Measurements from ENCODE around the gene SFMBT2. TPM values are rescaled to one million over a fixed set of nuclear protein-coding genes. Genes with fewer than 3 reads are reported as not detected.

SFMBT2 gene
- total and polyA plus RNA-seq, 2 of the 13 experiments (the other 11 are each of a cell fraction or from before 2014, with no cell fraction given): 0.01 to 0.02 TPM

DNA sequence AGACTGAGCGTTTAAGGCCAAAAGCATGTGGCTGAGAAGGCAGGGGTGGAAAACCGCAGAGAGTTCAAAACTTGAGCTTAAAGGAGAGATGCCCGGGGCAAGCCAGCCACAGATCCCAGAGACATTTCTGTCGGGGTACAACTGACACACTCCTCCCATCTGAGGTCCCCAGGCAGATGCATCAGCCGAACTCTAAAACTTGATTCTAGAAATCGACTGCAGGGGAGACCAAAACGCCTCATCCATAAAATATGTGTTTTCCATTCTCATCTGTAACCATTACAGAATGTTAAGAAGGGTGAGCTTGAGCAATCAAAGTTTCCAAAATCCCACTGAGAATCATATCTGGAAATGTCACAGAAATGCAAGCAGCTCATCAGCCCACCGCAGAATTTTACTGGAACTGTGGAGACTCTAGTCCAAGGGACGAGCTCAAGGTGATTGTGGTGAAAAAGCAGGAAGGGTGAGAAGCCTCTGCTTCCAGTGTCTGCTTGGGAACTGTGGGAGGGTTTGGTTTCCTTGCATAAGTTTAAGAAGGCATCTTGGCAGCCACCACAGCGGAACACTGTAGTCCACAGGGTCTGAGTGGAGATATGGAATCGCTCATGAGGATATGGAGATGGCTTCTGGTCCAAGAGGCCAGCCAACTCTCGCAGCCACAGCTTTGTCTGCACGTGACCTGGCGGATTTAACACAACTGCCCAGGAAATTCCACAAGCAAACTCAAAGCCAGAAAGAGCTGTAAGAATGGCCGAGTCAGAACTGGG, 249.2 kb downstream of the SFMBT2 start:
- Histone ChIP-seq H2AFZ (ENCODE audit: low read length) (no peak overlapping the region), H3K36me3 (replicated peaks in 1 of 2; ENCODE audit: control insufficient read depth in 1 of 2, insufficient read depth in 2 of 2, low read length in 2 of 2) (no peaks in the 10 kb centered on the region), H3K79me2 (ENCODE audit: insufficient read depth, low read length) (no peaks in the 10 kb centered on the region), H4K20me1 (ENCODE audit: insufficient read depth, low read length) (no peaks in the 10 kb centered on the region), H3K4me3 (replicated peaks in 1 of 3; ENCODE audit: insufficient read depth in 1 of 3, low read depth in 2 of 3, low read length in 3 of 3) (no peak overlapping the region), H3K9me3 (ENCODE audit: low read length) (no peaks in the 10 kb centered on the region), H3K27ac (ENCODE audit: extremely low read length, insufficient read depth, low read length) (no peak overlapping the region), H3K4me1 (ENCODE audit: insufficient read depth, low read length) (no peaks in the 10 kb centered on the region), H3K27me3 (ENCODE audit: control insufficient read depth in 1 of 2, insufficient read depth in 2 of 2, low read length in 2 of 2) (peaks cover 0 to 7% of the 10 kb centered on the region in 2 experiments; a peak in 2 of 5 replicates), H3K9ac (ENCODE audit: insufficient read depth, low read depth, low read length) (no peak overlapping the region), H3K4me2 (ENCODE audit: low read depth, low read length) (no peak overlapping the region)
- no peak for DNase-seq (ENCODE audit: low spot score)
- no peak for TF ChIP-seq RXRB (CRISPR knock-in tag; IDR thresholded peaks at IDR 0.05; ENCODE audit: borderline replicate concordance)
- TF ChIP-seq ZNF629 (CRISPR knock-in tag; conservative IDR thresholded peaks at IDR 0.05): no peak
- BruUV-seq (replicated peaks): no TSS peak
- POLR2A ChIA-PET: no interaction called here
- ATAC-seq: no peak
- CTCF ChIA-PET (ENCODE audit: low intra/inter-chr PET ratio, low total read pairs): no interaction called here
- FAIRE-seq: no peak
- in situ Hi-C loops (cut with HindIII; ENCODE audit: extremely low pct_ligation_motif_present, low pct_unique_long_range_greater_than_20kb): no loop called here
- whole genome bisulfite sequencing (ENCODE audit: low lambda C conversion rate): 8% methylated on average over 15 of the region's 15 CpGs
- intact Hi-C loops (cut with micrococcal nuclease; ENCODE audit: unreplicated experiment): no loop called here

DNA sequence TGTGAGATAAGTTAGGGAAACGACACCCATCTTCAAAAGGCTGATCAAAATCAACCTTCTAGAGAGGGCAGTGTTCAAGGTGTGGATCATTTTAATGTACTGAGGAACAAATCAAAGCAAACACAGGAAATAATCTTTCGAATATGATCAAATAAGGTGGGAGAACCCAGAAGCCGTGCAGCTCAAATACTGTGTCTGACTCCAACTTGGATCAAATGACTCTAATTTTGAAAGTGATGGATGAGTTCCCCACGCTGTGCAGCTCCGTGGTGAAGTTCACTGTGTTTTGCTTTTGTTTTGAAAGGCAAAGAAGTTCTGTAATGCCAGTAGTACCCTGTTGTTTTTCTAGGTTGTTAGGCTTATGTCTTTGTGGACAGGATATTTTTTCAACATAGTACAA, 250.9 kb downstream of the SFMBT2 start:
- H3K36me3 ChIP-seq (replicated peaks in 1 of 2; ENCODE audit: control insufficient read depth in 1 of 2, insufficient read depth in 2 of 2, low read length in 2 of 2): no peaks in the 10 kb centered on the region
- WGBS (ENCODE audit: low lambda C conversion rate): 1% methylated on average over 5 of the region's 5 CpGs
- H3K9me3 ChIP-seq (ENCODE audit: low read length): no peaks in the 10 kb centered on the region
- H3K9ac ChIP-seq (ENCODE audit: insufficient read depth, low read depth, low read length): no peak overlapping the region
- POLR2A ChIA-PET: no interaction called here
- H3K27ac ChIP-seq (ENCODE audit: extremely low read length, insufficient read depth, low read length): no peak overlapping the region
- peaks cover 0 to 7% of the 10 kb centered on the region in 2 experiments; a peak in 2 of 5 replicates for H3K27me3 ChIP-seq (ENCODE audit: control insufficient read depth in 1 of 2, insufficient read depth in 2 of 2, low read length in 2 of 2)
- H3K4me1 ChIP-seq (ENCODE audit: insufficient read depth, low read length): no peaks in the 10 kb centered on the region
- FAIRE-seq (no peak), DNase-seq (ENCODE audit: low spot score) (no peak), ATAC-seq (no peak)
- intact Hi-C loops (cut with micrococcal nuclease; ENCODE audit: unreplicated experiment): no loop called here
- BruUV-seq (replicated peaks): no TSS peak
- H2AFZ ChIP-seq (ENCODE audit: low read length): no peak overlapping the region
- H3K79me2 ChIP-seq (ENCODE audit: insufficient read depth, low read length): no peaks in the 10 kb centered on the region
- CTCF ChIA-PET (ENCODE audit: low intra/inter-chr PET ratio, low total read pairs): no interaction called here
- no peak overlapping the region for H3K4me3 ChIP-seq (replicated peaks in 1 of 3; ENCODE audit: insufficient read depth in 1 of 3, low read depth in 2 of 3, low read length in 3 of 3)
- H3K4me2 ChIP-seq (ENCODE audit: low read depth, low read length): no peak overlapping the region
- in situ Hi-C loops (cut with HindIII; ENCODE audit: extremely low pct_ligation_motif_present, low pct_unique_long_range_greater_than_20kb): no loop called here
- no peaks in the 10 kb centered on the region for H4K20me1 ChIP-seq (ENCODE audit: insufficient read depth, low read length)
- TF ChIP-seq ETV5 (CRISPR knock-in tag; IDR thresholded peaks at IDR 0.05; ENCODE audit: borderline replicate concordance) (no peak), BRCA1 (CRISPR knock-in tag; IDR thresholded peaks at IDR 0.05) (no peak), ZNF776 (CRISPR knock-in tag; IDR thresholded peaks at IDR 0.05) (no peak), SUZ12 (IDR thresholded peaks at IDR 0.05; ENCODE audit: low read depth, low read length) (no peak), ZNF816 (CRISPR knock-in tag; IDR thresholded peaks at IDR 0.05; ENCODE audit: borderline replicate concordance) (no peak), MAZ (IDR thresholded peaks at IDR 0.05; ENCODE audit: borderline replicate concordance, low read depth, low read length) (no peak), MAZ (CRISPR knock-in tag; IDR thresholded peaks at IDR 0.05; ENCODE audit: low read depth) (no peak), RCOR2 (CRISPR knock-in tag; IDR thresholded peaks at IDR 0.05) (no peak), ZNF773 (CRISPR knock-in tag; IDR thresholded peaks at IDR 0.05; ENCODE audit: borderline replicate concordance) (no peak)
- TF ChIP-seq, protein P1, sequence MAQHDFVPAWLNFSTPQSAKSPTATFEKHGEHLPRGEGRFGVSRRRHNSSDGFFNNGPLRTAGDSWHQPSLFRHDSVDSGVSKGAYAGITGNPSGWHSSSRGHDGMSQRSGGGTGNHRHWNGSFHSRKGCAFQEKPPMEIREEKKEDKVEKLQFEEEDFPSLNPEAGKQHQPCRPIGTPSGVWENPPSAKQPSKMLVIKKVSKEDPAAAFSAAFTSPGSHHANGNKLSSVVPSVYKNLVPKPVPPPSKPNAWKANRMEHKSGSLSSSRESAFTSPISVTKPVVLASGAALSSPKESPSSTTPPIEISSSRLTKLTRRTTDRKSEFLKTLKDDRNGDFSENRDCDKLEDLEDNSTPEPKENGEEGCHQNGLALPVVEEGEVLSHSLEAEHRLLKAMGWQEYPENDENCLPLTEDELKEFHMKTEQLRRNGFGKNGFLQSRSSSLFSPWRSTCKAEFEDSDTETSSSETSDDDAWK (CRISPR knock-in tag; IDR thresholded peaks at IDR 0.05): no peak
- TF ChIP-seq, protein P2, sequence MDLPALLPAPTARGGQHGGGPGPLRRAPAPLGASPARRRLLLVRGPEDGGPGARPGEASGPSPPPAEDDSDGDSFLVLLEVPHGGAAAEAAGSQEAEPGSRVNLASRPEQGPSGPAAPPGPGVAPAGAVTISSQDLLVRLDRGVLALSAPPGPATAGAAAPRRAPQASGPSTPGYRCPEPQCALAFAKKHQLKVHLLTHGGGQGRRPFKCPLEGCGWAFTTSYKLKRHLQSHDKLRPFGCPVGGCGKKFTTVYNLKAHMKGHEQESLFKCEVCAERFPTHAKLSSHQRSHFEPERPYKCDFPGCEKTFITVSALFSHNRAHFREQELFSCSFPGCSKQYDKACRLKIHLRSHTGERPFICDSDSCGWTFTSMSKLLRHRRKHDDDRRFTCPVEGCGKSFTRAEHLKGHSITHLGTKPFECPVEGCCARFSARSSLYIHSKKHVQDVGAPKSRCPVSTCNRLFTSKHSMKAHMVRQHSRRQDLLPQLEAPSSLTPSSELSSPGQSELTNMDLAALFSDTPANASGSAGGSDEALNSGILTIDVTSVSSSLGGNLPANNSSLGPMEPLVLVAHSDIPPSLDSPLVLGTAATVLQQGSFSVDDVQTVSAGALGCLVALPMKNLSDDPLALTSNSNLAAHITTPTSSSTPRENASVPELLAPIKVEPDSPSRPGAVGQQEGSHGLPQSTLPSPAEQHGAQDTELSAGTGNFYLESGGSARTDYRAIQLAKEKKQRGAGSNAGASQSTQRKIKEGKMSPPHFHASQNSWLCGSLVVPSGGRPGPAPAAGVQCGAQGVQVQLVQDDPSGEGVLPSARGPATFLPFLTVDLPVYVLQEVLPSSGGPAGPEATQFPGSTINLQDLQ (CRISPR knock-in tag; IDR thresholded peaks at IDR 0.05): no peak
- TF ChIP-seq, protein P3, sequence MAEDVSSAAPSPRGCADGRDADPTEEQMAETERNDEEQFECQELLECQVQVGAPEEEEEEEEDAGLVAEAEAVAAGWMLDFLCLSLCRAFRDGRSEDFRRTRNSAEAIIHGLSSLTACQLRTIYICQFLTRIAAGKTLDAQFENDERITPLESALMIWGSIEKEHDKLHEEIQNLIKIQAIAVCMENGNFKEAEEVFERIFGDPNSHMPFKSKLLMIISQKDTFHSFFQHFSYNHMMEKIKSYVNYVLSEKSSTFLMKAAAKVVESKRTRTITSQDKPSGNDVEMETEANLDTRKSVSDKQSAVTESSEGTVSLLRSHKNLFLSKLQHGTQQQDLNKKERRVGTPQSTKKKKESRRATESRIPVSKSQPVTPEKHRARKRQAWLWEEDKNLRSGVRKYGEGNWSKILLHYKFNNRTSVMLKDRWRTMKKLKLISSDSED (CRISPR knock-in tag; IDR thresholded peaks at IDR 0.05): no peak

Measured in HepG2 (cell line).